Measurements from ENCODE around the gene IGFL3.

DNA sequence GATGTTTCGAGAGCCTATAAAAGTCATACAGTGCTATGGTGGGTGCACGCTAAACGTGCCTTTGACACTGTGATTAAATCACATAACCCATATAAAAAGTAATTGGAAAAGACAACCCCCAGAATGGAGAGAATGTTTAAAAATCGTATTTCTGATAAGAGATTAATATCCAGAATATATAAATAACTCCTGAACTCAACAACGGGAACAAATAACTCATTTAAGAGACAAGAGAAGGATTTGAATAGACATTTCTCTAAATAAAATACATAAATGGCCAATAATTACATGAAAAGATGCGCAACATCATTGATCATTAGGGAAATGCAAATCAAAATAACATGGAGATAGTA is 46.7 kb downstream of the IGFL3 start:
- TF ChIP-seq, protein P1, sequence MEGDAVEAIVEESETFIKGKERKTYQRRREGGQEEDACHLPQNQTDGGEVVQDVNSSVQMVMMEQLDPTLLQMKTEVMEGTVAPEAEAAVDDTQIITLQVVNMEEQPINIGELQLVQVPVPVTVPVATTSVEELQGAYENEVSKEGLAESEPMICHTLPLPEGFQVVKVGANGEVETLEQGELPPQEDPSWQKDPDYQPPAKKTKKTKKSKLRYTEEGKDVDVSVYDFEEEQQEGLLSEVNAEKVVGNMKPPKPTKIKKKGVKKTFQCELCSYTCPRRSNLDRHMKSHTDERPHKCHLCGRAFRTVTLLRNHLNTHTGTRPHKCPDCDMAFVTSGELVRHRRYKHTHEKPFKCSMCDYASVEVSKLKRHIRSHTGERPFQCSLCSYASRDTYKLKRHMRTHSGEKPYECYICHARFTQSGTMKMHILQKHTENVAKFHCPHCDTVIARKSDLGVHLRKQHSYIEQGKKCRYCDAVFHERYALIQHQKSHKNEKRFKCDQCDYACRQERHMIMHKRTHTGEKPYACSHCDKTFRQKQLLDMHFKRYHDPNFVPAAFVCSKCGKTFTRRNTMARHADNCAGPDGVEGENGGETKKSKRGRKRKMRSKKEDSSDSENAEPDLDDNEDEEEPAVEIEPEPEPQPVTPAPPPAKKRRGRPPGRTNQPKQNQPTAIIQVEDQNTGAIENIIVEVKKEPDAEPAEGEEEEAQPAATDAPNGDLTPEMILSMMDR (IDR thresholded peaks at IDR 0.05), result no peak
- TF ChIP-seq POLR2A (IDR thresholded peaks at IDR 0.05), result no peak
